SHP77 treated with DMSO at 0.1 percent for 48 hours (cell line): Measurements from ENCODE around the gene GPR132.
"Not testable (repeated sequence)": the region's sequence is repeated elsewhere in the genome, so short reads cannot be mapped to it uniquely, and the experiment has no call there.

ENCODE experiments used
- DNase-seq: peaks from one replicate; lab custom pipeline; 2025; lab: John Stamatoyannopoulos, UW

The GPR132 gene

GRCh38 chr14:105075379-105076295 lies 10.4 kb upstream of the GPR132 start:
- no peak for DNase-seq

GRCh38 chr14:105074601-105075053 lies 9.4 kb upstream of the GPR132 start:
- no peak for DNase-seq

DNA sequence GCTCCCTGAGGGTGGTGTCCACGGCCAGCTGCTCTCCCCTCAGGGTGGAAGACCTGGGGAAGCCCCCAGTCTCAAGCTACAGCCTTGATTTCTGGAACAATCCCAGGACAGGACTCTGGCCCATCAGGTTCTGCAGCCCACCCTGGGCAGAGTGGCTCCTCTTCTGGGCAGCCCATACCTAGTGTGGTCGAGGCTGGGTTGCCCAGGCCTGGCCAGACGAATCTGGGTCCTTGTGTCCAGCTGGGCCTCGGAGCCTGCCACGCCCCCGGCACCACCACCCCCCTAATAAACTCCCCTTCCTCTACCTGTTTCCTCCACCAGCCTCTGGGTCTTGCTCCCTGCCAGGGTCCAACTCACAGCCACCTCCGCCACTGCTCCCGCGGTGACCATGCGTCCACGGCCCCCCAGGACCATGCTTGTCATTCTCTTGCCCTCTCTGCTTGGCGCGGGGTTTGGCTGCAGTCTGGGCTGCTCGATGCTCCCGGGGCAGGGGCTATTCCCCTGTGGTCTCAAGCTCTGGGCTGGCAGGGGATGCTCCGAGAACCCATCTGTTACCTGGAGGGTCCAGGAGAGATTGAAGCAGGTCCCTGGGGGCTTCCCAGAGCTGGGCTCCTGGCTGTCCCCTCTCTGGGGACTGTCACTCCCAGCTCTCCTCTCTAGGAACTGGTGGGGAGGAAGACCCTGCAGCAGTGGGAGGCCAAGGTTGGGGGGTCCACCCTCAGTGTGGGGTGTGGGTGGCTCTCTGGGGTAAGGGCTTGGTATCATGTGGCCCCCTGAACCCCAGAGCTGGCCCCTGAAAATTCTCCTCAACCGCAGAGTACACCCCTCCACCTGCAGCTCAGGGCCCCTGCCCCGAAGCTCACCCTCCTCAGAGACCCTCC lies 8.7 kb upstream of the GPR132 start:
- DNase-seq = no peak

DNA sequence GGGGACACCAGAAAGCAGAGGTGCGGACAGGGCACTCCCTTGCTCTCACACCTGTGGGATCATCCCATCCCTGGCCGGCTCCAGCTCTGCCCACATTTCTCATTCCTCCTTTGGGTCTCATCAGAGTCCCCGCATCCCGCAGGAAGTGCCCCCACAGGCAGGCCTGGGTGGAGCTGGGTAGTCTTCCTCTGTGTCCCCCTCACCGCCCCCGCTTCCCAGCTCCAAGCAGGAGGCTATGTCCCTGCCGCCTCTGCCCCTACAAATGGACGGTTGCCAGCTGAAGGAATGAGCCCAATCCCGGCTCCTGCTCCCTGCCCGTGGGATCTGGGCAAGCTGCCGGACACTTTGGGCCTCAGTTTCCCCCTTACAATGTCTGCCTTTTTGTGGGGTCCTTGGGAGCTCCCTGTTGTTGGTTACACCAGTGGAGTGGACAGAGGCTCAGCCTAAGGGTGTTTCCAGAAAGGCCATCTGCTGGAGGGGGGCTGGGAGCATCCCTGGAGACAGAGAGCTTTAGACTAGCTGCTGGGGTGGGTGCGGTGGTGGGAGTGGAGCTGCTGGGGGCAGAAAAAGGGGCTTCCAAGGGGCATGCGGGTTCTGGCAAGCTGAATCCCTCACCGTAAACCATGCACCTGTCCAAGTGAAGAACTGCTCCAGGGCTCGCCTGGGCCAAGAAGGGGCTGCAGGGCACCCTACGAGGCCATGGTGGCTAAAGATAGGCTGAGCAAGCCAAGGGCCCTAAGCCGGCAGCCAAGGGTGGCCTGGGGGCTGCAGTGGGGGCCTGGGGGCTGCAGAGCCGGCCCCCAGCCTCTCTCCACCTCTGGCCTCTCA lies 7.9 kb upstream of the GPR132 start:
- DNase-seq = no peak

DNA sequence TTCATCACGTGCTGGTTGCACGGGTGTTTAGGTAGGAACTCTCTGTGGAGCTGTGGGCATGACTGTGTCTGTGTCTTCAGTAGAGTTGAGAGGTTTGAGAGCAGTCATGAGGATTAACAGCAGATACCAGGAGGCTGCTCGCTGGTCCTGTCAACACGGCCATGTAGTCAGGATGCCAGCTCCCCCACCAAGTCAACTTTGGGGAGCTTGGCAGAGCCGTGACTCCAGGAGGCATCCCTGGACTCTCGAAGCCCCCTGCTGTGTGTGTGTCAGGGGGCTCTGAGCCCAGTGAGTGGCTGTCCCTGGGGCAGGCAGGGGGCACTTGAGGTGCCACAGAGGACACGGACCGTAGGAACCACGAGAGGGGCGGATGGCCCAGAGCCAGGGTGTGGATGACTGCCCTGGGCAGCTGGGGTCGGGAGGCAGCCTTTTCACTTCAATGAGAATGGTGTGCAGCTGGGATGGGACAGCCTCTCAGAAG lies 7.2 kb upstream of the GPR132 start:
- DNase-seq = no peak

- no peak for DNase-seq
Observed at GRCh38 chr14:105071942-105072341, 6.7 kb upstream of the GPR132 start.

GRCh38 chr14:105071326-105071725 lies 6.1 kb upstream of the GPR132 start:
- no peak for DNase-seq

- no peak for DNase-seq
Observed at GRCh38 chr14:105070760-105071137, 5.5 kb upstream of the GPR132 start.

GRCh38 chr14:105069871-105070759 lies 4.9 kb upstream of the GPR132 start:
- DNase-seq = no peak

DNA sequence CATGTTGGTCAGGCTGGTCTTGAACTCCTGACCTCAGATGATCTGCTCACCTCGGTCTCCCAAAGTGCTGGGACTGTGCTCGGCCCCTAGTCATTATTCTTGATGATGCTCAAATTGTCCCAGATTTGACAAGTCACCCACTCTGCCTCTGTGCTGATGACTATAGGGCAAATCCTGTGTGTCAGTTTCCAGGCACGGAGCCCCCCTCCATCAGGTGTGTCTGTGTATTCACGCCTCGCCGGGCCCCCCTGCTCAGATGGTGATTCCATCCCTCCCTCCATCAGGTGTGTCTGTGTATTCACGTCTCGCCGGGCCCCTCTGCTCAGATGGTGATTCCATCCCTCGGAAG lies 4.3 kb upstream of the GPR132 start:
- DNase-seq = no peak

- DNase-seq = no peak
Observed at GRCh38 chr14:105068818-105069217, 3.6 kb upstream of the GPR132 start.

- no peak for DNase-seq
Observed at GRCh38 chr14:105067969-105068301, 2.7 kb upstream of the GPR132 start.

DNA sequence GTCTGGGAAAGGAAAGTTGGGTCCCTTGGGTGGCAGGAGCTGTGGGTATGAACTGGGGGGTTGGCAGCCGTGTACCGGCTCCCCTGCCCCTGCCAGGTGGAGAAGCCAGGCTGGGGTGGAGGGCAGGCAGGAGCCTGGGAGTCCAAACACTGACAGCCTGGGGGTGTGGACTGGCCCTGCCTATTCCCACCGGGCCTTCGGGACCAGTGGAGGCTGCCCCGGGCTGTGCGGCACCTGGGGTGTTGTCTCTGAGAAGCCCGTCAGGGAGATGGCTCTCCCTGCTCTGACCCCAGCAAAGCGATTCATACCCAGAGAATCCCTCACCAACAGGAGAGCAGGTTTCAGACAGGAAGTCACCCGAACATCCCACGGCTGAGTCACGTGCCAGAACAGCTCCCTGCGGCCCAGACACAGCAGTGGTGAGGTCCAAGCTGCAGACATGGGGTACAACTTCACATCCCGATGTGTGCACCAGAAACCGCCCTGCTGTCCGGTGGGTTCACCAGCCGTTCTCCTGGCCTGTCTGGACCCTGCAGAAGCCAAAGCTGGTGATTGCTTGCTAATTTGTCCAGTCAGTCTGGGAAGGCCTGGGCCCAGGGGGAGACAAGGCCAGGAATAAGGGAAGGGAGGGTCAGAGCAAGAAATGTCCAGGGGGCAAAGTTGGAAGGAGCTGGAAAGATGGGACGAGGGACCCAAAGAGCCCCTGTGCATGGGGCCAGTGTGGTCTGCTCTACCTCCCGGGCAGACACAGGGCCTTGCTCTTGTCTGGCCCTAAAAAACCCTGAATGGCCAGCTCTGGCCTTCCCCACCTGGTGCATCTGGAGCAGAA lies 2.1 kb upstream of the GPR132 start:
- DNase-seq = no peak

DNA sequence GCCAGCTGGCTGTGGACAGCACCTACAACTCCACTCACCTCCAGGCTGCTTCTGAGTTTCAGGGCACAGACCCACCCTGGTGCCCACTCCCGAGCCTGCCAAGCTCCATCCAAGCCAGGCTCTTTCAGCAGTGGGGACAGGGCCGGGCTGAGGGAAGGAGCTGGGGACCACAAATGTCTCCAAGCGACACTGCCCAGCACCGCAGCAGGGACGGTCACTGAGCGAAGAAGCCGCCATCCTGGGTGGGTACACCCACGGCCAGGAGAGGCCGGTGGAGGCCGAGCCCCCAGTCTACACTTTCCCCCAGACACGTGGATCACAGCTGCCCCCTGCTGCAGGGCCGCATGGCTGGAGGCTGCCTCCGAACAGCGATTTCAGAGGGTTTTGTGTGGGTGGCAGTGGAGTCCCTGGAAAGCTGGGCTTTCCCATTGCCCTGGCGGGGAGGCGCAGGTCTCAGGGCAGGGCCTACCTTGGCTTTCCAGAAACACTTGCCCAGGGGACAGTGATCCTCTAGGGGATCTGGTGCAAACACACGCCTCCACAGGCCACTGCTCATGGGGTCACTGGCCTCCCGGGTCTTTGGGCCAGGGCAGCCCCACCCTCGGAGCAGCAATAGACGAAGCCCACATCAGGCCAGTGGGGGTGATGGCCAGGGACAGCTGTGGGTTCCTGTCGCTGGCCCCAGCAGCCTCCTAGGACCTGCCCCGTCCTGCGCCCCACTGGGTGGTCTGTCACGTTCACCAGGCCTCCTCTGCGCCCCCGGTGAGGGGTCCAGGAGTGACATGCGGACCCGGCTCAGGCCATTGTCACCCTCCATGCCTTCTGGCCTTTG lies 1.2 kb upstream of the GPR132 start:
- no peak for DNase-seq

DNA sequence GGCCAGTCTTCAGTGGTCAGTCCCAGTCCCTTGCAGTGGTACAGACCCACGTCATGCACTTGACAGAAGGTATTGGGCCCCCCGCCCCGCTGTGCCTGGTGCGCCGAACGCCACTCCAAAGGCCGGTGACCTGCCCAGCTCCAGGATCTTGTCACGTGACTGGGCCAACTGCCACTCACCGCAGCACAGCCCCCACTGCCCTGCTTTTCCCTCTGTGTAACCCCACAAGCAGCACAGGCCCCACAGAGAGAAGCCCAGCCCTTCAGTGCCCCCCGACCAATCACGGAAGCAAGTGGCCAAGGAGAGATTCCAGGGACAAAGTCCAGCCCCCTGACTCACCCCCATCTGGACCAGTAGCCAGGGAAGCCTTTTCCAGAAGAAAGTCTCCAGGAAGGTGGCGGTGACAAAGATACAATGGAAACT lies 498 bp downstream of the GPR132 start:
- DNase-seq = no peak

- DNase-seq = no peak
Observed at GRCh38 chr14:105064001-105064400, 1.2 kb downstream of the GPR132 start.

DNA sequence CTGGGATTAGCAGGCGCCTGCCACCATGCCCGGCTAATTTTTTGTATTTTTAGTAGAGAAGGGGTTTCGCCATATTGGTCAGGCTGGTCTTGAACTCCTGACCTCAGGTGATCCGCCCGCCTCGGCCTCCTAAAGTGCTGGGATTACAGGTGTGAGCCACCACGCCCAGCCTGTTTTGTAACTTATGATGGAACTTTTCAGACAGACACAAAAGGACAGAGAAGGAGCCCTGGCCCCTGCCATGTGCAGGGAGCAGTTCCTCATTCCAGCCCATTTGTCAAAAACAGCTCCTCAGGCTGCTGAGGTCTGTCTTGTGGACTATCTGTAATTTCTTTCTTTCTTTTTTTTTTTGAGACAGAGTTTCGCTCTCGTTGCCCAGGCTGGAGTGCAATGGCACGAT lies 1.7 kb downstream of the GPR132 start:
- not testable (repeated sequence) for DNase-seq

DNA sequence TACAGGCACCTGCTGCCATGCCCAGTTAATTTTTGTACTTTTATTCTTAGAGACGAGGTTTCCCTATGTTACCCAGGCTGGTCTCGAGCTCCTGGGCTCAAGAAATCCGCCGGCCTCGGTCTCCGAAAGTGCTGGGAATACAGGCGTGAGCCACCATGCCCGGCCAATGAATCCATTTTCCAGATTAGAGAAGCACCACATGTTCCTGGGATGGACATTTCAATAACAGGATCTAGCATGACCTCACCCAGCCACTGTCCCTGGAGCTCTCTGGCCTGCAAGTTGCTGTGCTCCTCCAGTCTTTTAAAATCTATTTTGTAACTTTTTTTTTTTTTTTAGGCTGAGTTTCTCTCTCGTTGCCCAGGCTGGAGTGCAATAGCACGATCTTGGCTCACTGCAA lies 2.2 kb downstream of the GPR132 start:
- DNase-seq = no peak

DNA sequence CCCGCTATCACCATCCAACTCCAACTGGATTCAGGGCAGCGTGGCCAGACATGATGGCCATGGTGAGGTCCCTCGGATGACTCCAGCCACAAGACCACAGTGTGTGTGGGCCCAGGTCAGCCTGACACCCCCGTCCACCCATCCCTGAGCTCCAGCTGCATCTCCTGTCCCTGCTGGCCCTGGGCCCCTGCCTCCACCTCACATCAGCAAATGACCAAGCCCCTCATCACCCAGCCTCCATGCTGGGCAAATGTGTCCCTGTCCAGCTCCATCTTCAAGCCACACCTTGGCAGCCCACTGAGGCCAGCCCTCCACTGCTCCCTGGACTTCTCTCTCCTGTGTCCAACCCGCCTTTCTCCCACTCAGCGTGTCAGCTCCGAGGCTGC lies 3.2 kb downstream of the GPR132 start:
- no peak for DNase-seq
